Endothelial cell (in vitro differentiated cells): ENCODE data around the gene NIPAL3. TPM values are rescaled to one million over a fixed set of nuclear protein-coding genes. Genes with fewer than 3 reads are reported as not detected.

Source experiments
- DNase-seq: peaks from one replicate; pipeline ENCODE4 v3.0.0; 2021; ENCODE audit warnings: low spot score
- H3K27ac Mint-ChIP-seq: one replicate; pipeline ENCODE4 v1.8.0; 2021; ENCODE audit warnings: mixed read lengths, inconsistent platforms; ENCODE audit not compliant: unreplicated experiment
- H3K27me3 Mint-ChIP-seq: one replicate; pipeline ENCODE4 v1.8.0; 2021; ENCODE audit warnings: mild to moderate bottlenecking, moderate library complexity, mixed read lengths, inconsistent platforms; ENCODE audit not compliant: unreplicated experiment
- H3K36me3 Mint-ChIP-seq: one replicate; pipeline ENCODE4 v1.8.0; 2021; ENCODE audit warnings: mild to moderate bottlenecking, low read depth, mixed read lengths, inconsistent platforms; ENCODE audit not compliant: unreplicated experiment
- H3K4me1 Mint-ChIP-seq: one replicate; pipeline ENCODE4 v1.8.0; 2021; ENCODE audit warnings: mild to moderate bottlenecking, mixed read lengths, inconsistent platforms; ENCODE audit not compliant: unreplicated experiment
- H3K4me3 Mint-ChIP-seq: one replicate; pipeline ENCODE4 v1.8.0; 2021; ENCODE audit warnings: mild to moderate bottlenecking, mixed read lengths, inconsistent platforms; ENCODE audit not compliant: unreplicated experiment
- H3K9me3 Mint-ChIP-seq: one replicate; pipeline ENCODE4 v1.8.0; 2021; ENCODE audit warnings: mixed read lengths, inconsistent platforms; ENCODE audit not compliant: unreplicated experiment
- CTCF ChIP-seq: fragments of 200-600 bp; sonication (generic); IDR thresholded peaks from one replicate; pipeline ENCODE4 v1.5.0; 2021; ENCODE audit warnings: antibody characterized with exemption; ENCODE audit not compliant: unreplicated experiment
- total RNA-seq: library from RNA; stranded (reverse); fragmentation: NEBNext Ultra II Directional; extraction: Animal tissue kit (Norgen Biotek cat#: 25700); gene quantifications from one replicate; pipeline ENCODE4 v1.2.1, GENCODE V29; 2021; ENCODE audit not compliant: unreplicated experiment

NIPAL3 gene
- total RNA-seq, 1 donor from 2014 or later = 9.4 TPM

- Mint-ChIP-seq H3K4me3 (no peak overlapping the region), H3K9me3 (no peaks in the 10 kb centered on the region), H3K4me1 (peaks cover 6% of the 10 kb centered on the region), H3K27ac (no peak overlapping the region), H3K27me3 (peaks cover 3% of the 10 kb centered on the region), H3K36me3 (no peaks in the 10 kb centered on the region)
- no peak for TF ChIP-seq CTCF
- no peak for DNase-seq
Observed at GRCh38 chr1:24476571-24476970, 61.0 kb downstream of the NIPAL3 start.

GRCh38 chr1:24477309-24477708, 61.7 kb downstream of the NIPAL3 start:
- Mint-ChIP-seq H3K9me3 (no peaks in the 10 kb centered on the region), H3K36me3 (no peaks in the 10 kb centered on the region), H3K27me3 (peaks cover 3% of the 10 kb centered on the region), H3K4me3 (no peak overlapping the region), H3K27ac (no peak overlapping the region), H3K4me1 (peaks cover 8% of the 10 kb centered on the region)
- TF ChIP-seq CTCF = no peak
- DNase-seq = no peak

- H3K27me3 Mint-ChIP-seq = peaks cover 3% of the 10 kb centered on the region
- no peak for TF ChIP-seq CTCF
- H3K4me3 Mint-ChIP-seq = peak overlapping the region; percentile 16
- DNase-seq = peak; percentile 10
- H3K27ac Mint-ChIP-seq = peak overlapping the region; percentile 76
- H3K9me3 Mint-ChIP-seq = no peaks in the 10 kb centered on the region
- peaks cover 8% of the 10 kb centered on the region for H3K4me1 Mint-ChIP-seq
- H3K36me3 Mint-ChIP-seq = no peaks in the 10 kb centered on the region
Observed at GRCh38 chr1:24481101-24481500, 65.5 kb downstream of the NIPAL3 start.

- H3K27me3 Mint-ChIP-seq = peaks cover 3% of the 10 kb centered on the region
- no peak overlapping the region for H3K4me3 Mint-ChIP-seq
- H3K4me1 Mint-ChIP-seq = peaks cover 17% of the 10 kb centered on the region
- no peak for DNase-seq
- no peaks in the 10 kb centered on the region for H3K9me3 Mint-ChIP-seq
- TF ChIP-seq CTCF = no peak
- H3K27ac Mint-ChIP-seq = peak overlapping the region; percentile 24
- H3K36me3 Mint-ChIP-seq = no peaks in the 10 kb centered on the region
Observed at GRCh38 chr1:24481843-24482610, 66.4 kb downstream of the NIPAL3 start.

- no peaks in the 10 kb centered on the region for H3K9me3 Mint-ChIP-seq
- H3K27me3 Mint-ChIP-seq = peaks cover 3% of the 10 kb centered on the region
- no peak overlapping the region for H3K27ac Mint-ChIP-seq
- no peak for TF ChIP-seq CTCF
- peaks cover 18% of the 10 kb centered on the region for H3K4me1 Mint-ChIP-seq
- H3K36me3 Mint-ChIP-seq = no peaks in the 10 kb centered on the region
- H3K4me3 Mint-ChIP-seq = no peak overlapping the region
- DNase-seq = no peak
Observed at GRCh38 chr1:24483441-24483840, 67.8 kb downstream of the NIPAL3 start.
